ENCODE data around the gene PNRC1. TPM values are rescaled to one million over a fixed set of nuclear protein-coding genes. Genes with fewer than 3 reads are reported as not detected.

PNRC1 gene
- total and polyA plus RNA-seq, 2 experiments from 2014 or later: 35.0 to 38.6 TPM

DNA sequence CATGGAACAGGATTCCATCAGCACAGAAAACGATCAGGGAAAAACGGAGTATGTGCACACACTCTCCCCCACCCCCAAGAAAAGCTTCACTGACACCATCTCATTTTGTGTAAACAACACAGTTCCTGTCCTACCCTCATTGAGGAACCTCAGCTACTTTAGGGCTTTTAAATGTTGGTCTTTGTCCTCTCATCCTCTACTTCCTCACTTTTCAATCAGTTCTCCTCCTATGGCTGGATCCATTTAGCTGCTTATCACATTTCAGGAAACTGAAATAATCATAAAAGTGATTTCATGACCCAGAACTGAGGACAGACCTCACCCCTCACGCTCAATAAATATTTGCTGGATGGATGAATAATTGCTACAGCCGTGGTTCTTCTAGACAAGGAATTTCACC, 33.1 kb upstream of the PNRC1 start:
- Histone ChIP-seq H3K79me2 (replicated peaks; ENCODE audit: insufficient read depth) (no peaks in the 10 kb centered on the region), H4K20me1 (replicated peaks; ENCODE audit: insufficient read depth) (no peaks in the 10 kb centered on the region), H3K27ac (ENCODE audit: low read depth) (no peak overlapping the region), H3K4me1 (ENCODE audit: insufficient read depth) (peaks cover 12% of the 10 kb centered on the region; the same call in 1 of the 2 replicates), H3K27me3 (ENCODE audit: insufficient read depth) (peaks cover 34% of the 10 kb centered on the region), H3K4me2 (no peak overlapping the region), H3K4me3 (no peak overlapping the region), H3K36me3 (ENCODE audit: insufficient read depth) (no peaks in the 10 kb centered on the region), H3K9me2 (ENCODE audit: insufficient read depth) (no peaks in the 10 kb centered on the region), H3F3A (replicated peaks; ENCODE audit: low read depth) (no peaks in the 10 kb centered on the region), H2AFZ (no peak overlapping the region)
- Mint-ChIP-seq H3K9me3 (no peaks in the 10 kb centered on the region), H3K36me3 (ENCODE audit: low read depth) (no peaks in the 10 kb centered on the region), H3K4me3 (no peak overlapping the region), H3K27ac (no peak overlapping the region), H3K4me1 (peaks cover 25% of the 10 kb centered on the region), H3K27me3 (ENCODE audit: insufficient read depth, low read depth, poor library complexity) (peaks cover 8% of the 10 kb centered on the region)
- DNase-seq (ENCODE audit: low spot score): no peak
- TF ChIP-seq ZNF114 (CRISPR knock-in tag; IDR thresholded peaks at IDR 0.05): no peak
- TF ChIP-seq, protein P1, sequence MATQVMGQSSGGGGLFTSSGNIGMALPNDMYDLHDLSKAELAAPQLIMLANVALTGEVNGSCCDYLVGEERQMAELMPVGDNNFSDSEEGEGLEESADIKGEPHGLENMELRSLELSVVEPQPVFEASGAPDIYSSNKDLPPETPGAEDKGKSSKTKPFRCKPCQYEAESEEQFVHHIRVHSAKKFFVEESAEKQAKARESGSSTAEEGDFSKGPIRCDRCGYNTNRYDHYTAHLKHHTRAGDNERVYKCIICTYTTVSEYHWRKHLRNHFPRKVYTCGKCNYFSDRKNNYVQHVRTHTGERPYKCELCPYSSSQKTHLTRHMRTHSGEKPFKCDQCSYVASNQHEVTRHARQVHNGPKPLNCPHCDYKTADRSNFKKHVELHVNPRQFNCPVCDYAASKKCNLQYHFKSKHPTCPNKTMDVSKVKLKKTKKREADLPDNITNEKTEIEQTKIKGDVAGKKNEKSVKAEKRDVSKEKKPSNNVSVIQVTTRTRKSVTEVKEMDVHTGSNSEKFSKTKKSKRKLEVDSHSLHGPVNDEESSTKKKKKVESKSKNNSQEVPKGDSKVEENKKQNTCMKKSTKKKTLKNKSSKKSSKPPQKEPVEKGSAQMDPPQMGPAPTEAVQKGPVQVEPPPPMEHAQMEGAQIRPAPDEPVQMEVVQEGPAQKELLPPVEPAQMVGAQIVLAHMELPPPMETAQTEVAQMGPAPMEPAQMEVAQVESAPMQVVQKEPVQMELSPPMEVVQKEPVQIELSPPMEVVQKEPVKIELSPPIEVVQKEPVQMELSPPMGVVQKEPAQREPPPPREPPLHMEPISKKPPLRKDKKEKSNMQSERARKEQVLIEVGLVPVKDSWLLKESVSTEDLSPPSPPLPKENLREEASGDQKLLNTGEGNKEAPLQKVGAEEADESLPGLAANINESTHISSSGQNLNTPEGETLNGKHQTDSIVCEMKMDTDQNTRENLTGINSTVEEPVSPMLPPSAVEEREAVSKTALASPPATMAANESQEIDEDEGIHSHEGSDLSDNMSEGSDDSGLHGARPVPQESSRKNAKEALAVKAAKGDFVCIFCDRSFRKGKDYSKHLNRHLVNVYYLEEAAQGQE (IDR thresholded peaks at IDR 0.05; ENCODE audit: unreplicated experiment): no peak
- no peak for TF ChIP-seq STAT1 (IDR thresholded peaks at IDR 0.05; ENCODE audit: unreplicated experiment)
- no peak for ATAC-seq

DNA sequence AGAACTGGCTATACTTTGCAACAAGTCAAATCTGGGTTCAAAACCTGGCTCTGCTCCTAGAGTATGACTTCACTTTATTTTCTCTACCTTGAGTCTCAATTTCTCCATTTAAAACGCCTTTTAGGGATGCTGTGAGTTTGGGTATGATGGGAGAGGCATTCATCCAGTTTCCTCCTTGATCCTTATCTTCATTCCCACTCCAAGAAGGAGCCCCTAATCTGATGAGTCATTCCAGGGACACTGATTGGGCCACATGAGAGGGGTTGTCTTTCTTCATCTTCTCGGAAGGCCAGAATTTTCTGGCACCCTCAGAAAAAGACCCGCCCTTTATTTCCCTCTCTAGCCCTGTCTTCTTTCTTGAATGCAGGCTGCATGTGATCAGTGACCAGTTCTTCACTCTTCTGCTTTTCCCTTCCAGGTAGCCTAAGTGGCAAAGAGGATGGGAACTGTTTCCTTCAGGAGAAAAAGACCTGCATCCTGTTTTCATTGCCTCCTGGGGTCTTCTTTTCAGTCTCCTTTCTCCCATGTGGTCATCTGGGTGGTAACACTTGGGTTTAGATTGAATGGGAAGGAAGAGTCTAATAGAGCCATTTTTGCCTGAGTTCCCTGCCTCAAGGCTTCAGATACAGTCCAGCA, 32.1 kb upstream of the PNRC1 start:
- ATAC-seq (peak; percentile 57), DNase-seq (ENCODE audit: low spot score) (peak; percentile 35)
- no peaks in the 10 kb centered on the region for H3K79me2 ChIP-seq (replicated peaks; ENCODE audit: insufficient read depth)
- no peak overlapping the region for H3K27ac Mint-ChIP-seq
- H3K9me3 Mint-ChIP-seq: no peaks in the 10 kb centered on the region
- H3K27ac ChIP-seq (ENCODE audit: low read depth): no peak overlapping the region
- peaks cover 20% of the 10 kb centered on the region for H3K4me1 Mint-ChIP-seq
- H3K4me1 ChIP-seq (ENCODE audit: insufficient read depth): peaks cover 12% of the 10 kb centered on the region; the same call in 1 of the 2 replicates
- H2AFZ ChIP-seq: no peak overlapping the region
- H3F3A ChIP-seq (replicated peaks; ENCODE audit: low read depth): no peaks in the 10 kb centered on the region
- no peaks in the 10 kb centered on the region for H3K36me3 Mint-ChIP-seq (ENCODE audit: low read depth)
- no peaks in the 10 kb centered on the region for H4K20me1 ChIP-seq (replicated peaks; ENCODE audit: insufficient read depth)
- TF ChIP-seq, protein P1 (IDR thresholded peaks at IDR 0.05; ENCODE audit: unreplicated experiment): no peak
- TF ChIP-seq, protein P2, sequence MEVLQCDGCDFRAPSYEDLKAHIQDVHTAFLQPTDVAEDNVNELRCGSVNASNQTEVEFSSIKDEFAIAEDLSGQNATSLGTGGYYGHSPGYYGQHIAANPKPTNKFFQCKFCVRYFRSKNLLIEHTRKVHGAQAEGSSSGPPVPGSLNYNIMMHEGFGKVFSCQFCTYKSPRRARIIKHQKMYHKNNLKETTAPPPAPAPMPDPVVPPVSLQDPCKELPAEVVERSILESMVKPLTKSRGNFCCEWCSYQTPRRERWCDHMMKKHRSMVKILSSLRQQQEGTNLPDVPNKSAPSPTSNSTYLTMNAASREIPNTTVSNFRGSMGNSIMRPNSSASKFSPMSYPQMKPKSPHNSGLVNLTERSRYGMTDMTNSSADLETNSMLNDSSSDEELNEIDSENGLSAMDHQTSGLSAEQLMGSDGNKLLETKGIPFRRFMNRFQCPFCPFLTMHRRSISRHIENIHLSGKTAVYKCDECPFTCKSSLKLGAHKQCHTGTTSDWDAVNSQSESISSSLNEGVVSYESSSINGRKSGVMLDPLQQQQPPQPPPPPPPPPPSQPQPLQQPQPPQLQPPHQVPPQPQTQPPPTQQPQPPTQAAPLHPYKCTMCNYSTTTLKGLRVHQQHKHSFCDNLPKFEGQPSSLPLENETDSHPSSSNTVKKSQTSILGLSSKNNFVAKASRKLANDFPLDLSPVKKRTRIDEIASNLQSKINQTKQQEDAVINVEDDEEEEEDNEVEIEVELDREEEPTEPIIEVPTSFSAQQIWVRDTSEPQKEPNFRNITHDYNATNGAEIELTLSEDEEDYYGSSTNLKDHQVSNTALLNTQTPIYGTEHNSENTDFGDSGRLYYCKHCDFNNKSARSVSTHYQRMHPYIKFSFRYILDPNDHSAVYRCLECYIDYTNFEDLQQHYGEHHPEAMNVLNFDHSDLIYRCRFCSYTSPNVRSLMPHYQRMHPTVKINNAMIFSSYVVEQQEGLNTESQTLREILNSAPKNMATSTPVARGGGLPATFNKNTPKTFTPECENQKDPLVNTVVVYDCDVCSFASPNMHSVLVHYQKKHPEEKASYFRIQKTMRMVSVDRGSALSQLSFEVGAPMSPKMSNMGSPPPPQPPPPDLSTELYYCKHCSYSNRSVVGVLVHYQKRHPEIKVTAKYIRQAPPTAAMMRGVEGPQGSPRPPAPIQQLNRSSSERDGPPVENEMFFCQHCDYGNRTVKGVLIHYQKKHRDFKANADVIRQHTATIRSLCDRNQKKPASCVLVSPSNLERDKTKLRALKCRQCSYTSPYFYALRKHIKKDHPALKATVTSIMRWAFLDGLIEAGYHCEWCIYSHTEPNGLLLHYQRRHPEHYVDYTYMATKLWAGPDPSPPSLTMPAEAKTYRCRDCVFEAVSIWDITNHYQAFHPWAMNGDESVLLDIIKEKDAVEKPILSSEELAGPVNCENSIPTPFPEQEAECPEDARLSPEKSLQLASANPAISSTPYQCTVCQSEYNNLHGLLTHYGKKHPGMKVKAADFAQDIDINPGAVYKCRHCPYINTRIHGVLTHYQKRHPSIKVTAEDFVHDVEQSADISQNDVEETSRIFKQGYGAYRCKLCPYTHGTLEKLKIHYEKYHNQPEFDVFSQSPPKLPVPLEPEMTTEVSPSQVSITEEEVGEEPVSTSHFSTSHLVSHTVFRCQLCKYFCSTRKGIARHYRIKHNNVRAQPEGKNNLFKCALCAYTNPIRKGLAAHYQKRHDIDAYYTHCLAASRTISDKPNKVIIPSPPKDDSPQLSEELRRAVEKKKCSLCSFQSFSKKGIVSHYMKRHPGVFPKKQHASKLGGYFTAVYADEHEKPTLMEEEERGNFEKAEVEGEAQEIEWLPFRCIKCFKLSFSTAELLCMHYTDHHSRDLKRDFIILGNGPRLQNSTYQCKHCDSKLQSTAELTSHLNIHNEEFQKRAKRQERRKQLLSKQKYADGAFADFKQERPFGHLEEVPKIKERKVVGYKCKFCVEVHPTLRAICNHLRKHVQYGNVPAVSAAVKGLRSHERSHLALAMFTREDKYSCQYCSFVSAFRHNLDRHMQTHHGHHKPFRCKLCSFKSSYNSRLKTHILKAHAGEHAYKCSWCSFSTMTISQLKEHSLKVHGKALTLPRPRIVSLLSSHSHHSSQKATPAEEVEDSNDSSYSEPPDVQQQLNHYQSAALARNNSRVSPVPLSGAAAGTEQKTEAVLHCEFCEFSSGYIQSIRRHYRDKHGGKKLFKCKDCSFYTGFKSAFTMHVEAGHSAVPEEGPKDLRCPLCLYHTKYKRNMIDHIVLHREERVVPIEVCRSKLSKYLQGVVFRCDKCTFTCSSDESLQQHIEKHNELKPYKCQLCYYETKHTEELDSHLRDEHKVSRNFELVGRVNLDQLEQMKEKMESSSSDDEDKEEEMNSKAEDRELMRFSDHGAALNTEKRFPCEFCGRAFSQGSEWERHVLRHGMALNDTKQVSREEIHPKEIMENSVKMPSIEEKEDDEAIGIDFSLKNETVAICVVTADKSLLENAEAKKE (CRISPR knock-in tag; IDR thresholded peaks at IDR 0.05): peak; percentile 74; the same call in 1 of the 2 replicates
- H3K27me3 ChIP-seq (ENCODE audit: insufficient read depth): peaks cover 34% of the 10 kb centered on the region
- H3K9me2 ChIP-seq (ENCODE audit: insufficient read depth): no peaks in the 10 kb centered on the region
- no peaks in the 10 kb centered on the region for H3K36me3 ChIP-seq (ENCODE audit: insufficient read depth)
- no peak overlapping the region for H3K4me3 ChIP-seq
- H3K27me3 Mint-ChIP-seq (ENCODE audit: insufficient read depth, low read depth, poor library complexity): peaks cover 8% of the 10 kb centered on the region
- H3K4me3 Mint-ChIP-seq: no peak overlapping the region
- H3K4me2 ChIP-seq: 0 out of 2 replicates have a peak overlapping the region, but pooled peaks have one; percentile 7

Measured in GM23338 (cell line).